Ishikawa (cell line): Measurements from ENCODE around the gene AKAP6.

Experiments
- CEBPB ChIP-seq: IDR thresholded peaks from 2 replicates; pipeline ENCODE4 v1.6.1; 2012
- CREB1 ChIP-seq: IDR thresholded peaks from 2 replicates; pipeline ENCODE4 v1.6.1; 2012; ENCODE audit warnings: low read depth
- EGR1 ChIP-seq: IDR thresholded peaks from 2 replicates; pipeline ENCODE4 v1.6.1; 2012
- EP300 ChIP-seq: IDR thresholded peaks from 2 replicates; pipeline ENCODE4 v1.6.1; 2012; ENCODE audit warnings: borderline replicate concordance
- FOXM1 ChIP-seq: IDR thresholded peaks from 2 replicates; pipeline ENCODE4 v1.6.1; 2012; ENCODE audit warnings: low read depth, borderline replicate concordance
- NFIC ChIP-seq: IDR thresholded peaks from 2 replicates; pipeline ENCODE4 v1.6.1; 2012
- RAD21 ChIP-seq: IDR thresholded peaks from 2 replicates; pipeline ENCODE4 v1.6.1; 2012; ENCODE audit warnings: low read depth
- TAF1 ChIP-seq: IDR thresholded peaks from 2 replicates; pipeline ENCODE4 v1.6.1; 2012; ENCODE audit warnings: low read depth, mild to moderate bottlenecking
- TCF12 ChIP-seq: IDR thresholded peaks from 2 replicates; pipeline ENCODE4 v1.6.1; 2012; ENCODE audit warnings: low read depth
- TEAD4 ChIP-seq: IDR thresholded peaks from 2 replicates; pipeline ENCODE4 v1.6.1; 2012
- YY1 ChIP-seq: IDR thresholded peaks from 2 replicates; pipeline ENCODE4 v1.6.1; 2012; ENCODE audit warnings: low read depth
- ZBTB7A ChIP-seq: IDR thresholded peaks from 2 replicates; pipeline ENCODE4 v1.6.1; 2012; ENCODE audit warnings: low read depth
- TF ChIP-seq, protein P1 (sequence below): IDR thresholded peaks from 2 replicates; pipeline ENCODE4 v1.6.1; 2012
- TF ChIP-seq, protein P2 (sequence below): IDR thresholded peaks from 2 replicates; pipeline ENCODE4 v1.6.1; 2012
- TF ChIP-seq, protein P3 (sequence below): IDR thresholded peaks from 2 replicates; pipeline ENCODE4 v1.6.1; 2012; ENCODE audit warnings: low read depth, mild to moderate bottlenecking

AKAP6 gene

DNA sequence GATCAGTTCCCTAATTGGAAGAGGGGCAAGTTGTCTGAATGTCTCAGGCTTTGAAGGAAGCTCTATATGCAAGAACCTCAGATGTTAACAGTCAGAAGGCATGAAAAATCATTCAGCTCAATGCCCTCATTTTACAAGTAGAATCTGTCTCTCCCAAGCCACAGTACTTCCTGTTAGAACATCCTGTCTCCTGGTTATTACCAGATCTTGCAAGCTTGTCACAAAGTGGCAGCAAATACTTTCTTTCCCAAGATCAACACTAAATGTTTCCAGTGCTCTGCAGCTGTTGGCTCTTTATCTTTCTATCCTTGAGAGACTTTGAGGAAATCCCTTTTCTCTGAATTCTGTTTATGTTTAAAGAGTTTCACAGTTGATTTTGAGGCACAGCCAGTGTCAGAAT lies 235.5 kb downstream of the AKAP6 start:
- TF ChIP-seq TCF12 (no peak), RAD21 (no peak), FOXM1 (no peak), TAF1 (no peak), NFIC (no peak), EGR1 (no peak)

DNA sequence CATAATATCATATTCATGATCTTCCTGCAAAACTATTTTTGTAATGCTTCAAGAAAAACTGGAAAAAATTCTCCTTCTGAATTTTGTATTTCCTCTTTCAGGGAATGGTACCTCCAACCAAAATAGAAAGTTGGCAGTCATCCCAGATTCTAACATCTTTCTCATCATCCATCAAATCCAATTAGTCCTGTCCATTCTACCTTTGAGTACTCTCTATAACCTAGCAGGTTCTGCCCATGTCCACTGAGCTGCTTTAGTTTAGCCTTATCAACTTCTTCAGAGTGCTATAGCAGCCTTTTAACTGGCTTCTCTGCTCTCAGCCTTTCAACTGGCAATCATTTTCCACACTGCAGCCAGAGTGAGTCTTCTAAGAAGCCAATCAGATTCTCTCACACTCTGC lies 236.2 kb downstream of the AKAP6 start:
- TF ChIP-seq FOXM1 (no peak), EGR1 (no peak), ZBTB7A (no peak), CREB1 (no peak), TEAD4 (no peak), TCF12 (no peak), YY1 (no peak), RAD21 (no peak), EP300 (no peak), TAF1 (no peak), NFIC (no peak)
- TF ChIP-seq, protein P1, sequence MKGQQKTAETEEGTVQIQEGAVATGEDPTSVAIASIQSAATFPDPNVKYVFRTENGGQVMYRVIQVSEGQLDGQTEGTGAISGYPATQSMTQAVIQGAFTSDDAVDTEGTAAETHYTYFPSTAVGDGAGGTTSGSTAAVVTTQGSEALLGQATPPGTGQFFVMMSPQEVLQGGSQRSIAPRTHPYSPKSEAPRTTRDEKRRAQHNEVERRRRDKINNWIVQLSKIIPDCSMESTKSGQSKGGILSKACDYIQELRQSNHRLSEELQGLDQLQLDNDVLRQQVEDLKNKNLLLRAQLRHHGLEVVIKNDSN: no peak
- TF ChIP-seq, protein P2, sequence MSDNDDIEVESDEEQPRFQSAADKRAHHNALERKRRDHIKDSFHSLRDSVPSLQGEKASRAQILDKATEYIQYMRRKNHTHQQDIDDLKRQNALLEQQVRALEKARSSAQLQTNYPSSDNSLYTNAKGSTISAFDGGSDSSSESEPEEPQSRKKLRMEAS: no peak
- TF ChIP-seq, protein P3, sequence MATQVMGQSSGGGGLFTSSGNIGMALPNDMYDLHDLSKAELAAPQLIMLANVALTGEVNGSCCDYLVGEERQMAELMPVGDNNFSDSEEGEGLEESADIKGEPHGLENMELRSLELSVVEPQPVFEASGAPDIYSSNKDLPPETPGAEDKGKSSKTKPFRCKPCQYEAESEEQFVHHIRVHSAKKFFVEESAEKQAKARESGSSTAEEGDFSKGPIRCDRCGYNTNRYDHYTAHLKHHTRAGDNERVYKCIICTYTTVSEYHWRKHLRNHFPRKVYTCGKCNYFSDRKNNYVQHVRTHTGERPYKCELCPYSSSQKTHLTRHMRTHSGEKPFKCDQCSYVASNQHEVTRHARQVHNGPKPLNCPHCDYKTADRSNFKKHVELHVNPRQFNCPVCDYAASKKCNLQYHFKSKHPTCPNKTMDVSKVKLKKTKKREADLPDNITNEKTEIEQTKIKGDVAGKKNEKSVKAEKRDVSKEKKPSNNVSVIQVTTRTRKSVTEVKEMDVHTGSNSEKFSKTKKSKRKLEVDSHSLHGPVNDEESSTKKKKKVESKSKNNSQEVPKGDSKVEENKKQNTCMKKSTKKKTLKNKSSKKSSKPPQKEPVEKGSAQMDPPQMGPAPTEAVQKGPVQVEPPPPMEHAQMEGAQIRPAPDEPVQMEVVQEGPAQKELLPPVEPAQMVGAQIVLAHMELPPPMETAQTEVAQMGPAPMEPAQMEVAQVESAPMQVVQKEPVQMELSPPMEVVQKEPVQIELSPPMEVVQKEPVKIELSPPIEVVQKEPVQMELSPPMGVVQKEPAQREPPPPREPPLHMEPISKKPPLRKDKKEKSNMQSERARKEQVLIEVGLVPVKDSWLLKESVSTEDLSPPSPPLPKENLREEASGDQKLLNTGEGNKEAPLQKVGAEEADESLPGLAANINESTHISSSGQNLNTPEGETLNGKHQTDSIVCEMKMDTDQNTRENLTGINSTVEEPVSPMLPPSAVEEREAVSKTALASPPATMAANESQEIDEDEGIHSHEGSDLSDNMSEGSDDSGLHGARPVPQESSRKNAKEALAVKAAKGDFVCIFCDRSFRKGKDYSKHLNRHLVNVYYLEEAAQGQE: no peak

DNA sequence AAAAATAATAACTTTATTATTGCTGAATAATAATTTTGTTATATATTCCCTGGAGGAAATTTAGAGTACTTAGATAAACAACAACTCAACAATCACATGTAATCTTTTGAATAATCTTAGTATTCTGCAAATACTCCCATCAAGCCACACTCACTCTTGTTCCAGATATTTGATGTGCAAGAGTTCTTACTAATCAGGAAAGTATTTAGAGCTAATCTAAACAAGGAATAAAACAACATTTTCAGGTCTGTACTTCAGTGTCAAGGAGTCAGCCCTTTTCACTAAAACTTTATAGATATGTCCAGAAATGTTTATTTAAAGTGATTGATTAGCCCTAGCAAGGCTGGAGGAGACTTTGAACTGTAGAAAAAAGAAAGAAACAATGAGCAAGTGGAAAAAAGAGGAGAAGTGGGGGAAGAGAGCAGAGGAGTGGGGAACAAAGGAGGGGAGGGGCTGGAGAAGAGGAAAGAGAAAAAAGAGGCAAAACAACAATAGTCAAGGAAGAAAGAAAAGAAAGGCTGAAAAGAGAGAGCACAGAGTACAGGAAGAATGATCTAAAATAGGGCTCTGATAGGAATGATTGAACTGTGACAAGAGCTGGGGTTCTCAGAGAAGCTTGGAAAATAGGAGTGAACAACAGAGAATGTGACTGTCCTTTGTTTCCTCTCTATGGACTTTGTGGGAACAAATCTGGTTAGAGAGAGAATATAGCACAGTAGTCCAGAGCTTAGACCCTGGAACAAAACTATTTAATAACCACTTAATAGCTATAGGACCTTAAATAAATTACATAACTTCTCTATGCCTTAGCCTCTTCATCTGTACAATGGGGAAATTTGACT lies 238.7 kb downstream of the AKAP6 start:
- TF ChIP-seq EGR1: no peak
- TF ChIP-seq NFIC: no peak

DNA sequence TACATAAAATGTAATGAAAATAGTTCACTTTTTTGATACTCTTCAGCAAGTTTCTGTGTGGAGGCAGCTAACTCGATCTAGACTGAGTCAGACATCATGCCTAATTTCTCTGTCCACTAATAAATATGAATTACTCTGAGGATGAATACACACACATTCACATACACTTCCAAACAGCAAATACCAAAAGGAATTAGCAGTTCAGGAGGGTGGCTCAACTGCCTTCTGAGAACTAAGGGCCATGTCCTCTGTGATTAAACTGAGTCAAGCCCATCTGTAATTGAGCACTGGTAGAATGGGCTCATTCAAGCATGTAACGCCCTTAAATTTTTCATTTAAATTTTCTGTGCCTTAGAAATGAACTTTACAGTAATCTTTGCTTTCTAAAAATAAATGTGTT lies 242.5 kb downstream of the AKAP6 start:
- TF ChIP-seq YY1 (no peak), RAD21 (no peak), TCF12 (no peak), TEAD4 (no peak), FOXM1 (no peak), EP300 (no peak), NFIC (no peak), TAF1 (no peak), ZBTB7A (no peak), CEBPB (no peak), CREB1 (no peak)
- TF ChIP-seq, protein P2: no peak
- TF ChIP-seq, protein P1: no peak
- TF ChIP-seq, protein P3: no peak

DNA sequence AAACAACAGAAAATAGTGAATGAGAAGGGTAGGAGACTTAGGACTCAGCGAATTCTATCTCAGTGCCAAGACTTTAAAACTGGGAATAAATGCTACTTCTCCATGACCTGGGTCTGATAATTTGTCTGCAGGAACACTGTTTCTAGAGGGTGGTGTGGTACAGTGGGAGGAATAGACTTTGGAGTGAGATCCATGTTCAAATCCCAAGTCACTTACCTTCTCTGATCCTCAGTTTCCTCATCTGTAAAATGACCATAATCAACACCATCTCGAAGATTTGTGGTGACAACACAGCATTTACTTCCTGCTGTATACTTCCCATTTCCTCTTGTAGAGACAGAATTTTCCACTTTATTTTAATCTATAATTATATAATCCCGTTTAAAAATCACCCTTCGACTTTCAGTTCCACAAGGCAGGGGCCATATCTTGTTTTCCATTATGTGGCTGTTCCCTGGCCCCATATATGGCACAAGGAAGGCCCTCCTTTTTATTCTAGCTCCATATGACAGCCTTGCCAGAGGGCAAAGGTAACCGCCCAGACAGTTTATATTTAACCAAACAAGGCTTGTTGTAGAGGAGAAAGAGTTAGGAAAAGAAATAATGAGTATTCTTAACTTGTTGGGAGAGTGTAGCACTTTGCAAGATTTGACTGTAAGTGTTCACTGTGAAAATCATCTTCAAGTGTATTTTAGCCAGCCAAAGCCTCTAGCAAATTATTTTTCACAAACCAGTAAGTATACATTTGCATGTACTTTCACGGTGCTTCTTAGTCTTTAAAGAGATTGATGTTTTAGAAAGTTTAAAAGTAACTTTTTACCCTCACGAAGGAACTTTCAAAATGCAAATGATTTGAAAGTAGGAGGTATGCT lies 243.1 kb downstream of the AKAP6 start:
- TF ChIP-seq, protein P1: no peak
- TF ChIP-seq, protein P2: no peak
- TF ChIP-seq, protein P3: no peak
- no peak for TF ChIP-seq TCF12
- TF ChIP-seq NFIC: no peak
- no peak for TF ChIP-seq EP300
- TF ChIP-seq FOXM1: no peak
